HG02798 (cell line): ENCODE results near the gene BRWD1.
"Not testable (repeated sequence)": the region's sequence is repeated elsewhere in the genome, so short reads cannot be mapped to it uniquely, and the experiment has no call there.

ENCODE experiments used
- ATAC-seq: cut with Tn5 transposase; IDR thresholded peaks from one replicate; pipeline ENCODE4 v1.9.1; 2021; ENCODE audit warnings: mild to moderate bottlenecking; ENCODE audit not compliant: unreplicated experiment, poor library complexity

Gene BRWD1

DNA sequence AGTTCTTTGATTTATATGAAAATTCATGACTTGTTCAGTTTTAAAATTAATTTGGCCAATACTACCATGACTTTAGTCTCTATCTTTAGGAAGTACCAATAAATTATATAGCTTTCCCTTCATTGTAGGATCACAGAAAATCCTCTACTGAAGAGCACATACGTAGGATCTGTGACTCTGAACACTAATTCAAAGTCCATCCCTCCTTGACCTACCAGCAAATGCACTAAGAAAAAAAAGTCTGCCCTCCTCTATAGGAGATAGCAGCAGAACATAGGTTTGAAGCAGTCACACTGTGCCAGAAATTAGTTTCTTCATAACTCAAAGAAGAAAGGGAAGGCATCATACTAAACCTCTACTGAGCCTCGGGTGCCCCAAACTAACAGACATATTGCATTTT, 16.5 kb downstream of the BRWD1 start:
- ATAC-seq, result no peak

DNA sequence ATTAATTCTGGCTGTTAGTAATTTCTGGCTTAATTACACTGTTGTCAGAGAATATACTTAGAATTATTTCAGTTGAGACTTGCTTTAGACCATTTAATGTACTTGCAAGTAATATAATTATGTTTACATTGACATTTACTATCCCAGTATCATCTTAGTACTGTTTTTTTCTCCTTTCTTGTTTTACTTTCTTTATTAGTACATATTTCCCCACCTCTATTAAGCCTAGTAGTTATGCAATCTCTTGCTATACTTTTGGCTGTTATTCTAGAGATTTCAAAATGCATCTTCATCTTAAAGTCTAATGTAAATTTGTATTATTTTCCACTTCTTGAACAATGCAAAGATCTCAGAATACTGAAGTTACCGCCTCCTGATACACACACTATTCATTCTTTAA, 24.4 kb downstream of the BRWD1 start:
- no peak for ATAC-seq

GRCh38 chr21:39282911-39283310, 30.5 kb downstream of the BRWD1 start:
- ATAC-seq, result no peak

- no peak for ATAC-seq
These were observed 31.6 kb downstream of the BRWD1 start for GRCh38 chr21:39281853-39282252.

DNA sequence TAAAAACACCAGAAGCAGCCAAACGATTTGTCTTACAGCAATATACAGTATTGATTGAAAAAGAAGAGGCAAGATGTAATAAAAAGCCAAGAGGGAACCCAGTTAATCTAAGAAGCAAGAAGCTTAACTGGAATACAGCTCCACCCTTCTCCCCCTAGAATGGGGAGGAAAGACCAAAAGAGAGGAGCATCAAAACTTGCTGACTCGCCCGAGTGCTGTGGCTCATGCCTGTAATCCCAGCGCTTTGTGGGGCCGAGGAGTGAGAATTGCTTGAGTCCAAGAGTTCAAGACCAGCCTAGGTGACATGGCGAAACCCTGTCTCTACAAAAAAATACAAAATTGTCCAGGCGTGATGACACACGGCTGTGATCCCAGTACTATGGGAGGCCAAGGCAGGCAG, 32.2 kb downstream of the BRWD1 start:
- ATAC-seq, result no peak

GRCh38 chr21:39269620-39270019, 43.8 kb downstream of the BRWD1 start:
- no peak for ATAC-seq

DNA sequence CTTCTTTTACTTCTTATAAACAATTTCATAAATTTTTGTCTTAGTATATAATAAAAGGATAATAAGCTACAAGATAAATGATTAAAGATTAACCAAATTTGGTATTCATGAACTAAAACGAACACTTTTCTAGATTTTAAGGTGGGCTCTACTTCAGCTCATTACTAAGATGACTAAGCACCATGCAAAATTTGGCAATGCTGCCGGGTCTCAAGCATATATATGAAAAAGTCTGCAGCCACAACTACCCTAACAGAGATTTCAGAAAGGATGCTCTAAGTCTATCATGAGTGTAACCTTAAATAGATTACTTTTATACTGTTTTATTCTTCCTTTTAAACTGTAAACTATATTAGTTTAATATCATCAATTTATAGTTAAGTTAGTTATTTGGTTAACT, 47.8 kb downstream of the BRWD1 start:
- no peak for ATAC-seq

- ATAC-seq, result no peak
These were observed 50.1 kb downstream of the BRWD1 start for GRCh38 chr21:39263372-39263771.

DNA sequence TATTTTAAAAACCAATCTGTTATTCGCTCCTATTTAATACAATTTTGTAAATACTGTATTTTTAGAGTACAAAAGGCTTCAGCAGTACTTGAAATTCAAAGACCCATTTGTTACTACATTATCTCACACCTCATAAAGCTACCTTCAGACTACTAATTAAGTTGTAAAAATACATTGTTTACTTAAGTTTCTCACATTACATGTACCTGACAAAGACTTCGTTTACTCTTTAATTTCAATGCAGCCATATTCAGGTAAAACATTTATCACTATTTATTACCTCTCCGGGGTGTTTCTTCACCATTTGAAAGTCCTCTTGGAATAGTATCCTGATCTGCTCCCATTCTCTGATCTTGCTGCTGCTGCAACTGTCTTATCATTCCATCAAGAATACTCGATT, 55.2 kb downstream of the BRWD1 start:
- ATAC-seq, result no peak

- ATAC-seq, result no peak
These were observed 62.1 kb downstream of the BRWD1 start for GRCh38 chr21:39251326-39251725.

DNA sequence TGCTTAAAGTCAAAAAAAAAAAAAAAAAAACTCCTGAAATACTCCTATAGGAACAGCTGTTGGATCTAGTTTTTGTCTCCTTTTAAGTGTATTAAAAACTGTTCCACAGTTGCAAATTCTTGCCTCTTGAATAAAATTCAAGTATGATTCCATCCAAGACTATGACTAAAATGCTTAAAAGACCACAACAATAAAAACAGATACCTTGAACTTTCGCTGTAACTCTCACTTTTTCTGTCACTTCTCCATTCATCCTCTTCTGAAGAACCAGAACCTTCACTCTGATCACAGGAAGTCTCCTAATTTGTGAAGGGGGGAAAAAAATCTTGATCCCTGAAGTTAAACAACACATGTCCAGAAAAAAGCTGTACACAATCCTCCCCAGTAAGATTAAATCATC, 75.2 kb downstream of the BRWD1 start:
- no peak for ATAC-seq

- no peak for ATAC-seq
These were observed 80.6 kb downstream of the BRWD1 start for GRCh38 chr21:39232861-39233291.

GRCh38 chr21:39224930-39225329, 88.5 kb downstream of the BRWD1 start:
- ATAC-seq, result no peak

GRCh38 chr21:39221997-39222486, 91.4 kb downstream of the BRWD1 start:
- no peak for ATAC-seq

DNA sequence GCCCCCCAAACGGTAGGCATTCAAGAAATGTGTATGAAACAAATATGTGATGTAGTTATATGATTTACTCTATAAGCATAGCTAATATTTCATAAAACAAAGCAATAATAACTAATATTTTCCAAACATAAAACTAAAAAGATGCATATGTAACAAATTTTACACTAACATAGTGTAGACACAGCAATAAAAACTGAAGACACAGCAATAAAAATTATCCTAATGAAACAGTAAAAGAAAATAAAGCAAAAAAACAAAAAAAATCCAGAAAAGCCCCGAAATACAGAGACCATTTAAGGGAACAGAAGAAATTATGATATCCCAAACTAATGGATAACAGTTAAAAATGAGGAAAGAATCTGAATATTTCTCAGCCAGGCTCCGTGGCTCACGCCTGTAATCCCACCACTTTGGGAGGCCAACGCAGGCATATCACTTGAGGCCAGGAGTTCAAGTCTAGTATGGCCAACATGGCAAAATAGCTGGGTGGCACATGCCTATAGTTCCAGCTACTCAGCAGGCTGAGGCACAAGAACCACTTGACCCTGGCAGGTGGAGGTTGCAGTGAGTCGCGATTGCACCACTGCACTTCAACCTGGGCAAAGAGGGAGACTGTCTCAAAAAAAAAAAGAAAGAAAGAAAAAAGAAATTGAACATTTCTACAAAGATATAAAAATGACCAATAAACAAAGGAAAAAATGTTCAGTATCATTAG, 92.0 kb downstream of the BRWD1 start:
- no peak for ATAC-seq

DNA sequence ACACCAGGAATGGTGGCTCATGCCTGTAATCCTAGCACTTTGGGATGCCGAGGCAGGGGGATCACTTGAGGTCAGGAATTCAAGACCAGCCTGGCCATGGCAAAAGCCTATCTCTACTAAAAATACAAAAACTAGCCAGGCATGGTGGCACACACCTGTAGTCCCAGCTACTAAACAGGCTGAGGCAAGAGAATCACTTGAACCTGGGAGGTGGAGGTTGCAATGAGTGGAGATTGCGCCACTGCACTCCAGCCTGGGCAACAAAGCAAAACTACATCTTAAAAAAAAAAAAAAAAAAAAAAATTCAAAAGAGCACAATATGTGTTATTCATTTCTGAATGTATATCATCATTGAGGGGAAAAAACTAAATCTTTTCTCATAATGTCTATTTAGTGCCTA, 92.6 kb downstream of the BRWD1 start:
- not testable (repeated sequence) for ATAC-seq

GRCh38 chr21:39220150-39220549, 93.3 kb downstream of the BRWD1 start:
- ATAC-seq, result no peak

- ATAC-seq, result no peak
These were observed 95.4 kb downstream of the BRWD1 start for GRCh38 chr21:39218082-39218409.

DNA sequence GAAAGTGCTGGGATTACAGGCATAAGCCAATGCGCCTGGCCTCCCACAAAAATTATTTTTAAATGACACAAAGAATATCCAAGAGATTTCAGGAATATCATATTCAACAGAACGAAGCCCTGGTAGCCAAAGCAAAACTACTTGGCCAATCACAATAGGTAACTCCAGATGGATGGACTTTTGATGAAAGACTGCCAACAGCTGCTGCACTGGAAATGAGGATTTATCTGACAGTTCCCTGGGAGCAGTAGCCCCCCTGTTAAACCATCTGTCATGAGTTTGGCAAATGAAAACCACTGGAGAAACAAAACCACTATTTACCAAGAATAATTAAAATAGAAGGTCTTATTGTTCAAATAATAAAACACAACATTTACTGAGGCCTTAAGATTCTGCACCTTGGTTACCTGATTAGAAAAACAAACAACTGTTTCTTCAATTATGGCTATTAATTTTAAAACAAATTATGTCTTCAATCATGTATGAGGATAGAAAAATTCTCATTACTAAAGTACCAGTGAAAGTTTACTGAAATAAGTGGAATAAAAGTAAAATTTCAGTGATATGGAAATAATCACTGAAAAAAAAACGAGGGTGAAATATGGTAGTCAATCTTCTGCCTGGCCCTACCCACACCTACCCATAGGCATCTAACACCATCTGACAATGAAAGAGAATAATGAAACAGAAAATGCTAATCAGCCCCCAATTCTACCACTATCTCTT, 95.9 kb downstream of the BRWD1 start:
- no peak for ATAC-seq

DNA sequence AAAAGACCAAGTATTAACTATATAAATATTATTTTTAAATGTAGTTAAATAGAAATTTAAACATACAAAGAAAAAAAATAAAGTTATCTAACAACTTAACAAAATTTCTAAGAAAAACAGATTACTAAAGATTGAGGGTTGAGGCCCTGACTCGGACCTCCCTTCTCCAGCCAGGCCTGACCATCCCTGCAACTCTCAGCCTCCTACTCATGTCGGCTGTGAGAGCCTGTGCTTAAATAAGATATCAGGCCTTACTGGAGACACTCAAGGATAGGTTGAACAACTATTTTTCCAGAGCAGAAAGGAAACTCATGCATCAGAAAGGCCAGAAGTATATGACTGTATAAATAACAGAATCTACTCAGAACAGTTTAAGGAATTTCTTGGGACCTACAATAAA, 97.1 kb downstream of the BRWD1 start:
- no peak for ATAC-seq

DNA sequence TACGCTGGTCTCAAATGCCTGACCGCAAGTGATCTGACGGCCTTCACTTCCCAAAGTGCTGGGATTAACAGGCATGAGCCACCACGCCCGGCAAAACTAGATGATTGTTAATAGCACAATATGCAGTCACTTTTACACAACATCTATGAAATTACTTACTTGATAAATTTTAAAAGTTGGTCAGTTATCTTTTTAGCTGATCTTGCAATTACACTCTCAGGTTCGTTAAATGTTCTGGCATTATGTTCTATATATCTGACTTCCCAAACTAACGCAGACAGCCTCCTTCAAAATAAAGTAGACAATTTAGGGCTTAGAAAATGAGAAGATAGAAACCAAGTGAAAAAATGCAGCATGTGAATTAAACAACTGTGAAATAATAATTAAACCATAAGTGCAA, 98.4 kb downstream of the BRWD1 start:
- no peak for ATAC-seq

GRCh38 chr21:39209334-39209688, 104.1 kb downstream of the BRWD1 start:
- no peak for ATAC-seq
